Iris pigment epithelial cell (primary cell): ENCODE results near the gene SPTLC2.
"Not testable (repeated sequence)": the region's sequence is repeated elsewhere in the genome, so short reads cannot be mapped to it uniquely, and the experiment has no call there.

Experiments used
- DNase-seq: peaks from one replicate; pipeline ENCODE4 v3.0.0-alpha.2; 2011; ENCODE audit warnings: low read depth

Gene SPTLC2

GRCh38 chr14:77589099-77589498 is 27.3 kb downstream of the SPTLC2 start:
- DNase-seq, result no peak

- DNase-seq, result not testable (repeated sequence)
These were observed 27.9 kb downstream of the SPTLC2 start for GRCh38 chr14:77588411-77589025.

GRCh38 chr14:77585385-77585784 is 31.1 kb downstream of the SPTLC2 start:
- no peak for DNase-seq

- DNase-seq, result no peak
These were observed 31.6 kb downstream of the SPTLC2 start for GRCh38 chr14:77584809-77585208.

- DNase-seq, result no peak
These were observed 32.8 kb downstream of the SPTLC2 start for GRCh38 chr14:77583657-77584056.

- DNase-seq, result peak; percentile 70
These were observed 33.9 kb downstream of the SPTLC2 start for GRCh38 chr14:77582511-77582910.

GRCh38 chr14:77580964-77581505 is 35.4 kb downstream of the SPTLC2 start:
- peak; percentile 81 for DNase-seq

GRCh38 chr14:77580477-77580876 is 36.0 kb downstream of the SPTLC2 start:
- DNase-seq, result no peak

- no peak for DNase-seq
These were observed 36.7 kb downstream of the SPTLC2 start for GRCh38 chr14:77579780-77580179.

GRCh38 chr14:77579065-77579464 is 37.4 kb downstream of the SPTLC2 start:
- peak; percentile 67 for DNase-seq

GRCh38 chr14:77574446-77575115 is 41.9 kb downstream of the SPTLC2 start:
- peak; percentile 57 for DNase-seq

- no peak for DNase-seq
These were observed 42.5 kb downstream of the SPTLC2 start for GRCh38 chr14:77573964-77574363.

GRCh38 chr14:77570706-77571268 is 45.6 kb downstream of the SPTLC2 start:
- DNase-seq, result no peak

- no peak for DNase-seq
These were observed 50.5 kb downstream of the SPTLC2 start for GRCh38 chr14:77565994-77566305.

- peak; percentile 86 for DNase-seq
These were observed 51.0 kb downstream of the SPTLC2 start for GRCh38 chr14:77565289-77565993.

GRCh38 chr14:77562681-77563080 is 53.8 kb downstream of the SPTLC2 start:
- peak; percentile 95 for DNase-seq

- DNase-seq, result no peak
These were observed 54.6 kb downstream of the SPTLC2 start for GRCh38 chr14:77561881-77562280.

GRCh38 chr14:77559381-77559780 is 57.1 kb downstream of the SPTLC2 start:
- DNase-seq, result no peak

- no peak for DNase-seq
These were observed 59.0 kb downstream of the SPTLC2 start for GRCh38 chr14:77557391-77557790.

- no peak for DNase-seq
These were observed 59.5 kb downstream of the SPTLC2 start for GRCh38 chr14:77556946-77557345.

- DNase-seq, result no peak
These were observed 61.4 kb downstream of the SPTLC2 start for GRCh38 chr14:77554816-77555599.

- no peak for DNase-seq
These were observed 62.2 kb downstream of the SPTLC2 start for GRCh38 chr14:77554207-77554606.
